Activated naive CD4-positive, alpha-beta T cell treated with anti-CD3 and anti-CD28 coated beads, Interleukin-2, amount 50 U/mL, for 16 hours (primary cell): ENCODE results near the gene BSN.
A peak's percentile ranks its signal among the peaks of the same experiment; 100 is the strongest.

Source experiments
- DNase-seq: peaks from one replicate; pipeline ENCODE4 v3.0.0-alpha.2; 2020

The BSN gene

DNA sequence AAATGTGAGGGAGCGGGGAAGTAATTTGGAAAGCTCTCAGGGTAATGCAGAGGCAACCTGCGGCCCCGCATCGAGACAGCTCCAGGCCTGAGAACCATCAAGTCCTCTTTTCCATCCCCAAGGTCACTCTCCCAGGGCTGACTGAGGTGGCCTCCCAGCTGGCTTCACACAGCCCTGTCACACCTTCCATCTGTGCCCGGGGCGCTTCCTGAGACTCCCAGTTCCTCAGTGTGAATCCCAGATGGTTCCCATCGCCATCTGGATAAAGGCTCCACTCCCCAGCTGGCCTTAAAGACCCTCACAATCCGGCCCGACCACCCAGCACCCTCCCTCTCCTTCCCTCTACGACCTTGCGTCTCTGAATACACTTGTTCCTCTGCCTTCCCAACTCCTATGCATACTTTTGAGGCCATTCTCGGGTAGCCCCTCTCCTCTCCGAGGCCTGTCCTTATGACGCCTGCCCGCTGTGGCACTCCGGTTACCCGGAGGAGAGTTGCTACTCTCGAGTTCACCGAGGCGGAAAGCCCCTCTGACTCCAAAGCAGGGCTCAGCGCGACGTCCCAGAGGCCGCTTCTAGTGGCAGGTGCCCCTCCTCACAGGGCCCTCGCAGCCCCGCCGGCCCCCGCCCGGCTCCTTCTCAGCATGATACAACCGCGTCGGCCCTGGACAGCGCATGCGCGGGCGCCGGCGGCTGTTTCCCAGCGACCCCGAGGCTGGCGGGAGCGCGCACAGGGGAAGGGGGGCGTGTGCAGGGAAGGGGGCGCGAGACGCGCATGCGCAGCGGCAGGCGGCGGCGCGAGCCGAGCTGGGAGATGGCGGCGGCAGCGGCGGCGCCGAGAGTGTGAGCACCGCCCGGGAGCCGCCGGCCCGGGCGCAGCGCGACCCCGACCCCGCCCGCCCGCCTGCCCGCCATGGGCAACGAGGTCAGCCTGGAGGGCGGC lies at the start of gene BSN:
Gene BSN, plus strand, starts transcription at position 786 of the 941 bp plus-strand sequence. Its CDS starts 126 bp downstream, at position 912.
- peak; percentile 93 for DNase-seq

GRCh38 chr3:49506906-49507305 lies 47.4 kb upstream of the BSN start:
- DNase-seq = no peak

DNA sequence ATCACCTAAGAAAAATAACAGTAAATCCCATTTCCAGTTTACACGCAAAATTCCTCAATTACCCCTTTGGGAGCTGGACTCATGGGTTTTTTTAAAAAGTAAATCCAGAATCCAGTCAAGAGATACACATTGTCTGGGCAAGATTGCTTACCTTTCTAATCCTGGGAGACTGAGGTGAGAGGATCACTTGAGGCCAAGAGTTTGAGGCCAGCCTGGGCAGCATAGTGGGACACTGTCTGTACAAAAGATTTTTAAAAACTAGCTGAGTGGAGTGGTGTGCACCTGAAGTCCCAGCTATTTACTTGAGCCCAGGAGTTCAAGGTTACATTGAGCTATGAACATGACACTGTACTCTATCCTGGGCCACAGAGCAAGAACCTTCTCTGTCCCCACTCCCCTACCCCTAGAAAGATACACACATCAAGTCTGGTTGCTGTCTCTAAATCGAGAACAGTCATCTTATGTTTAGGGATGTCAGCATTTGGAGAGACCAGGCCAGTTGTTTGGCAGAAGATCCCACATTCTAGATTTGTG lies 45.2 kb upstream of the BSN start:
- DNase-seq = no peak

DNA sequence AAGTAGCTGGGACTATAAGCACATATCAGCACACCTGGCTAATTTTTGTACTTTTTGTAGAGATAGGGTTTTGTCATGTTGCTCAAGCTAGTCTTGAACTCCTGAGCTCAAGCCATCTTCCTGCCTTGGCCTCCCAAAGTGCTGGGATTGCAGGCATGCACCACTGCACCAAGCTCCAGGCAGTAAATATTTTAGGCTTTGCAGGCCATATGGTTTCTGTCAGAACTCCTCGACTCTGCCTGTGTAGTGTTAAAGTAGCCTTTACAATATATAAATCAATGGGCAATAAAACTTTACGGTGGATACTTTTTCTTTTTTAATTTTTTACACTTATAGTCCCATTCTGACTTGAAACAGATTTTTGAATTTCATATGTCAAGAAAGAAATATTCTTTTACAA lies 42.6 kb upstream of the BSN start:
- no peak for DNase-seq

DNA sequence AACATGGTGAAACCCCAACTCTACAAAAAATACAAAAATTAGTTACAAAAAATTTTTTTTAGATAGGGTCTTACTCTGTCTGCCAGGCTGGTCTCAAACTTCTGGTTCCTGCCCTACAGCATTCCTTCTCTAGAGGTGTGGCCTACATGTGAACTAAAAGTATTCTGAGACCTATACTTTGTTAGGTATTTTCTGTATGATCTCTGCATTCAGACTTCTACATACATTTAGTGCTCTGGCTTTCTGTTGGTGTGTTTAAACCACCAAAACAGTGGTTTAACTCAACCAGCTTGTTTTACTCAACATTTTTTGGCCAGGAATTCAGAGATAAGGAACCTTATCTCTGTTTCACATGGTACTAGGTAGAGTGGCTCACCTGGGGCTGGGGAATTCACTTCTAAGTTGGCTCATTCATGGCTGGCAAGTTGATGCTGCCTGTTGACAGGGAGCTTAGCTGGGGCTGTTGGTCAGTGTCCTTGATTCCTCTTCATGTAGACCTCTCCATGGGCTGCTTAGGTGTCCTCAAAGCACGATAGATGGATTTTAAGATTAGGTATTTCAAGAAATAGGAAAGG lies 41.4 kb upstream of the BSN start:
- no peak for DNase-seq

DNA sequence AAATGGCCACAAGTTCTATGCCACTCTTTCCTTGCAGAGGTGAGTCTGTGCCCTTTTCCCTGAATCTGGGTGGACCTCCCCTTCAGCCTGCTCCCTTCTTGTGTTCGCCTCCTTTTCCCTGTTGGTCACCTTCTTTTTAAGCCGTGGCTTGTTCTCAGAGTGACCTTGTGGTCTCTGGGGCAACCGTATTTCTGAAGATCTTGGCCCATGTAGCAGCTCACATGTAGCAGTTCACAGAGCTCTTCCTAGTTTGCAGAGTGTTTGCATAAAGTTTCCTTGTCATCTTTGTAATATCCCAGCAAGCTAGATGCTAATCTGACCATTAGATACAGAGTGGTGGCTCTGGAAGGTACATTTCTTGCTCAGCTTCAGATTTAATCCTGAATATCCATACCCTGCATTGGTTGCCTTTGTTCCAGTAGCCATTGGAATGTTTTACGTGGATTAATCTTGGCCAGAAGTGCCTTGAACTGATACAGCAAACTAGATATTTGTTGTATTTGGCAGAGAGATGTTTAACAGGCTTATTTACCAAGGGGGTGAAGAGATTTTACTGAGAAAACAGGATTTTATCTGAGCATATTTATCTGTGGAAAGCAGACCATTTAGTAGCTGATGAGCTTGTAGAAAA lies 40.7 kb upstream of the BSN start:
- DNase-seq = no peak

GRCh38 chr3:49518016-49518415 lies 36.3 kb upstream of the BSN start:
- DNase-seq = no peak

- DNase-seq = no peak
Observed at GRCh38 chr3:49518441-49518840, 35.8 kb upstream of the BSN start.

DNA sequence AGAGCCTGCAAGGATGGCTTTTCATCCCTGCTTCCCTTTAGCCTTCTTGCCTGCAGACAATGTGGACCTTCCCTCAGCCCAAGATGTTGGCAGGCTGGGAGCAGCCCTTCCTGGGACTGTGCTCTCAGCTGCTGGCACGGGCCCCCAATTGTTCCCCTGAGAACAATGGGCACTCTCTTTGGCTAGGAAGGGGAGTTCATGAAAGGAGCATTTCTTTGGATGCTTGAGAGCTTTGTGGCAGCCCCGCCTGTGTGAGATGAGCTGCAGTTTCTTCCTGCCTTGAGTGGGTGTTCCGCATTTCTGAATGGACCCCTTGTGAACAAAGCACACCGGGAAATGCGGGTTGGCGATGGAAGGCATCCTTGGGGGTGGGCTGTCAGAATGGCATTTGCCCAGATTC lies 35.0 kb upstream of the BSN start:
- DNase-seq = no peak

DNA sequence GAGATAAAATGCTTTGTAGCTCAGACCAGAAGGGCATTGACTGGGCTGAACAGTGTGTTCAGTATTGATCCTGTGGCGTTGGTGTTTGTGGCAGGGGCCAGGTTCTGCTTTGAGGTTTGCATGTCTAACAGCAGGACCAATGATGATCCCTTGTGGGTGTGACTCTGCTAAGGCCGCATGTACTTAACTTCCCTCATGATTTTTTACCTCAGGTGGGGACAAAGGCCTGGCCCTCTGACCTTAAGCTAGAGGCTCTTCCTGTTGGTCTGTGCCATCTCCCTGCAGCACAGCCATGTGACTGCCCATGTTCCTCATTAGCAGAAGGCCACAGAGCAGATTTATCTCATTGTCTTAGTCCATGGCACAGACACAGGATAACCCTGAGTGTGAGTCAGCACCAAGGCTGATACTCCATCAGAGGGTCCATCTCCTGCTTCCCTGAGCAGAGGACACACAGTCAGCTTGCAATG lies 34.3 kb upstream of the BSN start:
- no peak for DNase-seq

DNA sequence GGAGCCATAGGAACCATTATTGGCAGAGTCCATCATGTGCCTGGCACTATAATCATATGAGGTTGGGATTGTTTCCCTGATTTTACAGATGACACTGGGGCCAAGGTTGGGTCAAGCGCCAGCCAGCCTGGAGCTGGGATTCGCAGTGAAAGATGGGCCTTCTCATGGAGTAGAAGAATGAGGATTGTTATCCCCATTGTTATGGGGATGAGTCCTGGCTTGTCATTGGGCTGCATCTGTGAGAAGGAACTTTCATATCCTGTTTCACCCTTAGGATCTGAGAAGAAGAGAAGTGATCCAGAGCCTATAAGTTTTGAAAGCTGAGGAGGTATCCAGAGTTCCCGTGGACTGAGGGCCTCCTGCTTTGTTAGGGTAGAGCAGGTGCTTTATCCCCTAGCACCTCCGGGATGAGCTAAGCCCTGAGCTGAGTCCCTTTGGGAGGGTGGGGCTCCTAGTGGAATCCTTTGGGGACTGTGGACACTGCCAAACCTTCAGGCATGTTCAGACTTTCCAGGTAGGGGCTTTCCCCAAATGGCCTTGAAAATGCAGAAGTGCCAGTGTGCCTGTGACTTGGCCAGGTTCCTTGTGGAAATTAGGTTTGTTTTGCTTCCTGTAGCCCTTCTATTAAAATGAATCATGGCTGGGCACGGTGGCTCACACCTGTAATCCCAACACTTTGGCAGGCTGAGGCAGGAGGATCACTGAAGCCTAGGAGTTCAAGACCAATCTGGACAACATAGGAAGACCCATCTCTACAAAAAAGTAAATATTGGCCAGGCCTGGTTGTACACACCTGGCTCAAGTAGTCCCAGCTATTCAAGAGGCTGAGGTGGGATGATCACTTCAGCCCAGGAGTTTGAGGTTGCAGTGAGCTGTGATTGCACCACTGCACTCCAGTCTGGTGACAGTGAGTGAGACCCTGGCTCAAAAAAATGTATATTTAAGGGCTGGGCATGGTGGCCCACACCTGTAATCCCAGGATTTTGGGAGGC lies 30.2 kb upstream of the BSN start:
- no peak for DNase-seq

GRCh38 chr3:49529567-49529966 lies 24.7 kb upstream of the BSN start:
- no peak for DNase-seq

DNA sequence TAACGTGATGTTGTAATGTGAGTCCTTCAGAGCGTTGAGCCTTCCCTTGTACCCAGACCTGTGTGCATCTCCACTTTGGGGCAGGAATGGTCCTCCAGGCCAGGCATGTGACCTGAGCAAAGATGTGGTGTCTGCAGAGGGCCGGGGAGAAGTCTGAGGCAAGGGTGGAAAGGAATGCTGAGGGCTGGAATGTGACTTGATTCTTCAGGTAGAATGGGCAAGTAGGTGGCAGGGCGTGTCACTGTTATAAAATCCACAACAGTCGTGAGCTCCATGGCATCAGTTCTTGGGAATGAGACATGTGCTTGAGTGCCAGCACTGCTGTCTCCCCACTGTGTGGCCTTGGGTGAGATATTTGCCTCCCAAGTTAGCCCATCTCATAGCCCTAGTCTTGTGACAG lies 24.0 kb upstream of the BSN start:
- DNase-seq = no peak

GRCh38 chr3:49530701-49531100 lies 23.6 kb upstream of the BSN start:
- DNase-seq = no peak

GRCh38 chr3:49531218-49531617 lies 23.1 kb upstream of the BSN start:
- DNase-seq = no peak

- no peak for DNase-seq
Observed at GRCh38 chr3:49531715-49532114, 22.6 kb upstream of the BSN start.

DNA sequence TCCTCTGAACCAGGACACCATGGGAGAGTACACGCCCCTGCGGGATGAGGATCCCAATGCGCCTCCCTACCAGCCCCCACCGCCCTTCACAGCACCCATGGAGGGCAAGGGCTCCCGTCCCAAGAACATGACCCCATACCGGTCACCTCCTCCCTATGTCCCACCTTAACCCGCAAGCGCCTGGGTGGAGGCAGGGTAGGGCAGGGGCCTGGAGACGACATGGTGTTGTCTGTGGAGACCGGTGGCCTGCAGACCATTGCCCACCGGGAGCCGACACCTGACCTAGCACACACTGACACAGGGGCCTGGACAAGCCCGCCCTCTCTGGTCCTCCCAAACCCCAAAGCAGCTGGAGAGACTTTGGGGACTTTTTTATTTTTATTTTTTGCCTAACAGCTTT lies 21.2 kb upstream of the BSN start:
- DNase-seq = no peak

- no peak for DNase-seq
Observed at GRCh38 chr3:49533786-49534519, 20.3 kb upstream of the BSN start.

GRCh38 chr3:49534581-49535441 lies 19.5 kb upstream of the BSN start:
- DNase-seq = no peak
